GM18526 (cell line): ENCODE results near the gene PTTG1IP.

Experiments used
- POLR2A ChIP-seq: IDR thresholded peaks from 3 replicates; pipeline ENCODE4 v1.6.1; 2011; ENCODE audit not compliant: insufficient read length; ENCODE audit errors: extremely low read depth

Gene PTTG1IP

DNA sequence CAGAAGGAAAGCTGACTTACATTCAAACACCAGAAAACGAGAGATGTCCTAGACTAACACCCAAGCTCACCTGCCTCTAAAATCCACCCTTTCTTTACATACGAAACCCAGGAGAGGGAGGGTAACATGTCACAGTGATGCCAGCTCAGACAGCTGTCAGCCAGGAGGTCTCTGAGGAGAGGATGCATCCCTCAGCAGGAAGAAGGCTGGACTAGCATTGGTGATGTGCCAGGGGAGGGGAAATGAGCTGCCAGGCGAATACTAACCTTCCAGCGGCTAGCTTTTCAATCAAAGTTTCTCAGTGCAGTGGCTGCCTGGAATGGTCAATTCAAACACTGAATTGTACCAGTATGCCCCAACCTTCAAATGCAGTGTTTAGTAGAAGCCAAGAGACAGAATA is 68.3 kb downstream of the PTTG1IP start:
- no peak for TF ChIP-seq POLR2A

DNA sequence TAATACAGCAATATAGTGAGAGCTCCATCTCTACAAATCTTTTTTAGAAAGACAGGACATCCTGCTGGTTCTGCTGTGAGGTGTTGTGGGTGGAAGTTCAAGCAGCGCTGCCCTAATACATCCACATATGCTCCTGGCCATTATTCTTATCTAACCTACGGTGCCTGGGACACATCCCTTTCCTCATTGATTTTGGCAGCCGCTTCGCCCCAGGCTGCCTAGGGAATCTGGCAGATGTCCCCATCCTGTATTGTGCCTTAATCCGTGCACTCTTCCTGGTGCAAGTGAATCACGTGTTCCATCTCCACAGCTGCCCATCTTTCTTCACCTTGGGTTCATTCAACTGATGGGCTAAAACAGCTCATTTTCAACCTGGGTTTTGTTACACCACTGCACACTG is 68.7 kb downstream of the PTTG1IP start:
- TF ChIP-seq POLR2A = no peak

GRCh38 chr21:44803651-44804050 is 69.8 kb downstream of the PTTG1IP start:
- TF ChIP-seq POLR2A = no peak

- peak; percentile 15 for TF ChIP-seq POLR2A
Measured at GRCh38 chr21:44802396-44803153, 70.9 kb downstream of the PTTG1IP start.

DNA sequence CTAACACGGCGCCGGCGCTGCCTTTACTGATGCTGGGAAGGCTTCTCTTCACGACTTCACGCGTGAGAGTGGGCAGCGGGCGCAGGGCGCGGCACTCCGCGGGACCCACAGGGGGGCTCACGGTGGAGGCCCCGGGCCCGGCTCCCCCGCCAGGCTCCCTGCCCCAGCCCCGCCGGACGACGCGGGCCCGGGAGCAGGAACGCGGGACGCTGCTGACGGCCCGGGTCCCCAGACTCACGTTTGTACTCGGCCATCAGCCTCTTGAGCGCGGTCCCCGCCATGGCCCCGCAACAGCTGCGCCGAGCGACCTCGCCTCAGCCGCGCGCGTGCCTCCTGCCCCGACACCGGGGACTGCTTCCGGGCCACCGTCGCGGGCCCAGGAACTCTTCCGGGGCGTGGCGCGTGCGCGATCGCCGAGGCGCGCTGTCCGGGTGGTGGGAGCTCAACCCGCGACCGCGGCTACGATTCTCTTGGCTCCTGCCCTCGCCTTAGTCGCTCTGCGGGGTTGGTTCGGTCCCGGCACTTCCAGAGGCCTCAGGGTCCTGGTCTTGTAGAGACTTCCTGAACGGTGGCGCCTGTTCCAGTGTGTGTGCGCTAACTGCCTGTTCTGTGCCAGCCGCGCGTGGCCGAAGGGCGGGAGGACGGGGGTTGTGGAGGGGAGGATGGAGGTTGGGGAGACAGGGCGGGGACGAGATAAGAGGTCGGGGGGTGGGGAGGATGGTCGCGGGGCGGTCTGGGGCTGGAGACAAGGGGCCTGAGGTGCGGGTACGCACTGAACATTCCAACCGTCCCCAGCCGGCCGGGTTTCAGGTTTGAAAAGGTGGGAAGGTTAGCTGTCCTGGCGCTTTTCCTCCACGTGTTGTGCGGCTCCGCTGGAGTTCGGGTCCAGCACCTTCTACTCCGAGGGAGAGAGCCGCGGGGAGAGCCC is 71.8 kb downstream of the PTTG1IP start, which contains the start of gene UBE2G2:
UBE2G2 (minus strand) TSS at position 353 of the 928 bp plus-strand sequence; CDS start at position 281, 72 bp downstream.
- peak; percentile 91 for TF ChIP-seq POLR2A

GRCh38 chr21:44800971-44801467 is 72.5 kb downstream of the PTTG1IP start:
- no peak for TF ChIP-seq POLR2A

DNA sequence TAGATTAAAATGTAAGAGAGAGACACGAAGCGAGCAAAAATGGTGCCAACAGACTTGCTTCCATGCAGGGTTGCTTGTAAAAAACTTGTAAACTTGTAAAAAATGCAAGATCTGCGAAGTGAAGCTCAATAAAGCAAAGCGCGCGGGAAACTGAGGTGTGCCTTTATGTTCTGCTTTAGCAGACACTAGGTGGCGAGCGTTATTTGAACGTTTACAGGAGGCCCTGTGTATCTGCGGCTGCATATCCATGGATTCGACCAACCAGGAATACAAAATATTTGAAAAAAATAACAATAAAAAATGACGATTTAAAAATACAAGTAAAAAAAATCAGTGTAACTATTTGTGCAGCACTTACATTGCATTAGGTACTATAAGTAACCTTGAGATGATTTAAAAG is 73.4 kb downstream of the PTTG1IP start:
- no peak for TF ChIP-seq POLR2A

GRCh38 chr21:44799646-44800045 is 73.8 kb downstream of the PTTG1IP start:
- TF ChIP-seq POLR2A = no peak
